Endothelial cell of umbilical vein (primary cell): ENCODE data around the gene MYRIP. TPM values are rescaled to one million over a fixed set of nuclear protein-coding genes. Genes with fewer than 3 reads are reported as not detected.

ENCODE experiments used
- BruUV-seq: library from RNA; stranded (reverse); fragments of 400-500 nt; replicated peaks from 2 replicates; lab custom pipeline; 2021; lab: Mats Ljungman, UMichigan
- CTCF ChIA-PET: fragments of 300-600, 350-600 bp; sonication (Branson Sonifier 250); formaldehyde crosslinking; loops from one replicate; lab custom pipeline; 2021; ENCODE audit warnings: antibody characterized with exemption, inconsistent platforms; lab: Charles Lee
- POLR2A ChIA-PET: fragments of 300-600, 350-600 bp; sonication (Branson Sonifier 250); formaldehyde crosslinking; loops from one replicate; lab custom pipeline; 2021; ENCODE audit warnings: antibody characterized with exemption, inconsistent platforms; lab: Charles Lee
- DNase-seq: peaks from one replicate; pipeline ENCODE4 v3.0.0-alpha.2; 2011; ENCODE audit warnings: low read depth, low spot score
- FAIRE-seq: peaks from 2 replicates; lab custom pipeline; 2011; peaks lifted over from hg19 to GRCh38; lab: Jason Lieb, UNC
- H2AFZ ChIP-seq: 2 replicates; pipeline ENCODE4 v1.6.0; 2012; ENCODE audit warnings: low read depth, low read length, control low read depth, inconsistent platforms
- H3K27ac ChIP-seq: 2 replicates; pipeline ENCODE4 v1.5.1; 2011; ENCODE audit warnings: low read depth, mild to moderate bottlenecking, control low read depth, low read length, moderate library complexity; ENCODE audit not compliant: insufficient read depth
- H3K27me3 ChIP-seq, 2 experiments: 2 replicates each; pipeline versions ENCODE4 v1.6.0 to v1.6.1; 2011; ENCODE audit warnings: low read length in 2 of 2, mixed read lengths in 1 of 2; ENCODE audit not compliant: control insufficient read depth in 2 of 2, insufficient read depth in 2 of 2
- H3K36me3 ChIP-seq, 2 experiments: 2 replicates in 1 of 2; 3 replicates in 1 of 2; pipeline ENCODE4 v1.5.1; 2011; ENCODE audit warnings: low read length in 2 of 2, mild to moderate bottlenecking in 1 of 2, moderate library complexity in 1 of 2; ENCODE audit not compliant: control insufficient read depth in 2 of 2, insufficient read depth in 2 of 2; ENCODE audit errors: extremely low read depth in 1 of 2
- H3K4me1 ChIP-seq: 3 replicates; pipeline ENCODE4 v1.5.1; 2011; ENCODE audit warnings: mild to moderate bottlenecking, low read length; ENCODE audit not compliant: control insufficient read depth, insufficient read depth; ENCODE audit errors: extremely low read depth
- H3K4me2 ChIP-seq: 2 replicates; pipeline ENCODE4 v1.6.1; 2011; ENCODE audit warnings: low read length, control low read depth, mixed read lengths; ENCODE audit not compliant: insufficient read depth
- H3K4me3 ChIP-seq, 3 experiments: fragments of 200-600 bp in 1 of 3; sonication (generic), shearing (Covaris generic) in 1 of 3; replicated peaks in 1 of 3; 2 replicates each; pipeline ENCODE4 v1.5.1; 2011 to 2016; ENCODE audit warnings: control low read depth in 3 of 3, low read length in 3 of 3, mild to moderate bottlenecking in 2 of 3, inconsistent platforms in 1 of 3, low read depth in 1 of 3, moderate library complexity in 1 of 3; ENCODE audit not compliant: insufficient read depth in 1 of 3
- H3K79me2 ChIP-seq: 2 replicates; pipeline ENCODE4 v1.6.0; 2012; ENCODE audit warnings: low read length, inconsistent platforms; ENCODE audit not compliant: control insufficient read depth, insufficient read depth
- H3K9ac ChIP-seq: replicated peaks from 2 replicates; pipeline ENCODE3; 2011; ENCODE audit warnings: low read length, control low read depth; ENCODE audit not compliant: insufficient read depth; ENCODE audit errors: extremely low read depth
- H3K9me1 ChIP-seq: replicated peaks from 3 replicates; pipeline ENCODE4 v1.6.0; 2011; ENCODE audit warnings: mild to moderate bottlenecking, low read length; ENCODE audit not compliant: control insufficient read depth, insufficient read depth; ENCODE audit errors: extremely low read depth
- H3K9me3 ChIP-seq: replicated peaks from 2 replicates; pipeline ENCODE4 v1.5.1; 2012; ENCODE audit warnings: low read length, inconsistent platforms; ENCODE audit not compliant: control insufficient read depth, insufficient read depth
- H4K20me1 ChIP-seq: replicated peaks from 2 replicates; pipeline ENCODE3; 2011; ENCODE audit warnings: mild to moderate bottlenecking, low read length; ENCODE audit not compliant: control insufficient read depth, insufficient read depth; ENCODE audit errors: extremely low read depth
- EZH2 ChIP-seq: IDR thresholded peaks from 2 replicates; pipeline ENCODE4 v1.6.1; 2012; ENCODE audit warnings: borderline replicate concordance, low read depth, mild to moderate bottlenecking, moderate library complexity, low read length, inconsistent platforms; ENCODE audit not compliant: severe bottlenecking
- FOS ChIP-seq: IDR thresholded peaks from 2 replicates; pipeline ENCODE4 v1.6.1; 2011; ENCODE audit warnings: mild to moderate bottlenecking, low read length, moderate library complexity, borderline replicate concordance; ENCODE audit not compliant: insufficient read depth
- GATA2 ChIP-seq: IDR thresholded peaks from 2 replicates; pipeline ENCODE4 v1.7.0; 2011; ENCODE audit warnings: low read depth, mild to moderate bottlenecking, moderate library complexity, mixed read lengths, low read length; ENCODE audit not compliant: insufficient read length, insufficient read depth
- JUN ChIP-seq: IDR thresholded peaks from 2 replicates; pipeline ENCODE4 v1.6.1; 2011; ENCODE audit warnings: borderline replicate concordance, low read depth; ENCODE audit not compliant: insufficient read length, insufficient read depth
- MYC ChIP-seq: IDR thresholded peaks from one replicate; pipeline ENCODE4 v1.6.1; 2011; ENCODE audit warnings: mild to moderate bottlenecking, low read depth, low read length
- POLR2A ChIP-seq: IDR thresholded peaks from 2 replicates; pipeline ENCODE4 v1.6.1; 2012; ENCODE audit warnings: low read depth, mild to moderate bottlenecking, control low read depth, low read length
- POLR2AphosphoS5 ChIP-seq: IDR thresholded peaks from 2 replicates; pipeline ENCODE4 v1.6.1; 2012; ENCODE audit warnings: low read depth, mild to moderate bottlenecking, control low read depth, low read length, moderate library complexity; ENCODE audit not compliant: insufficient read depth
- dilution Hi-C: fragments of 300-500 bp; cut with MboI; formaldehyde crosslinking; loops from one replicate; pipeline ENCODE4 v1.15.0; 2019; ENCODE audit warnings: low sequenced_read_pairs; ENCODE audit not compliant: extremely low pct_ligation_motif_present
- intact Hi-C: fragments of 100-400 bp; cut with micrococcal nuclease; formaldehyde crosslinking; loops from one replicate; pipeline ENCODE4 v1.10.0; 2022
- polyA plus RNA-seq, 4 experiments: library from polyadenylated mRNA; depleted of rRNA in 3 of 4; stranded (reverse) in 3 of 4; unstranded in 1 of 4; fragments of >200 nt; gene quantifications; 2 replicates each; pipeline versions ENCODE4 v1.2.1 to v1.2.3, GENCODE V29; 2011 to 2012; ENCODE audit warnings: missing spikeins in 1 of 4
- total RNA-seq: library from RNA; stranded (reverse); gene quantifications from 2 replicates; pipeline ENCODE4 v1.2.3, GENCODE V29; 2021
- TF ChIP-seq, protein P1 (sequence below), 2 donors: IDR thresholded peaks; 1 replicate in 1 of 2; 2 replicates in 1 of 2; pipeline ENCODE4 v1.5.1; 2011; ENCODE audit warnings: low read length in 2 of 2, mild to moderate bottlenecking in 2 of 2, moderate library complexity in 2 of 2, control low read depth in 1 of 2, inconsistent platforms in 1 of 2, low read depth in 1 of 2; ENCODE audit not compliant: insufficient read depth in 1 of 2; ENCODE audit errors: extremely low read depth in 1 of 2
- TF ChIP-seq, protein P2 (sequence below): IDR thresholded peaks from 2 replicates; pipeline ENCODE4 v1.6.1; 2011; ENCODE audit not compliant: insufficient read depth, insufficient read length

Gene MYRIP
- total and polyA plus RNA-seq, 2 donors (not counting 3 experiments of a cell fraction or from before 2014, with no cell fraction given): 6.7 to 11.9 TPM

DNA sequence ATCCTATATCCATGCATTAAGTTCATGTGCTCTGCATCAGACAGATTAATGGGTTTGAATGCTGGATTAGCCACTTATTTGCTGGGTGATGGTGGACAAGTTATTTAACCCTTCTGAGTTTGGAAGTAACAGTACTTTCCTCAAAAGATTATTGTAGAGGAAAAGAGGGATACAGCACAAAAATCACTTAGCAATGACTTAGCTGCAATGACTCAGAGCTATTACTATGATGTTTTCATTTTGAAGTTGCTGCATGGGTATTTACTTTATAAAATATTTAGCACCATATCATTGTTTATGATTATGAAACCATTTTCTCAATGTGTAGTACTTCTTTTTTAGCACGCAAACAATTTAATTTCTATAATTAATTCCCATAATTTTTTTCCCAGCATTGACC lies 248.4 kb downstream of the MYRIP start:
- no peak overlapping the region for H3K4me3 ChIP-seq
- no peak overlapping the region for H3K4me2 ChIP-seq
- dilution Hi-C loops (no loop called here), intact Hi-C loops (no loop called here)
- no TSS peak for BruUV-seq
- H3K9ac ChIP-seq: no peak overlapping the region
- no peaks in the 10 kb centered on the region for H3K9me1 ChIP-seq
- H3K4me1 ChIP-seq: no peaks in the 10 kb centered on the region
- TF ChIP-seq, protein P1, sequence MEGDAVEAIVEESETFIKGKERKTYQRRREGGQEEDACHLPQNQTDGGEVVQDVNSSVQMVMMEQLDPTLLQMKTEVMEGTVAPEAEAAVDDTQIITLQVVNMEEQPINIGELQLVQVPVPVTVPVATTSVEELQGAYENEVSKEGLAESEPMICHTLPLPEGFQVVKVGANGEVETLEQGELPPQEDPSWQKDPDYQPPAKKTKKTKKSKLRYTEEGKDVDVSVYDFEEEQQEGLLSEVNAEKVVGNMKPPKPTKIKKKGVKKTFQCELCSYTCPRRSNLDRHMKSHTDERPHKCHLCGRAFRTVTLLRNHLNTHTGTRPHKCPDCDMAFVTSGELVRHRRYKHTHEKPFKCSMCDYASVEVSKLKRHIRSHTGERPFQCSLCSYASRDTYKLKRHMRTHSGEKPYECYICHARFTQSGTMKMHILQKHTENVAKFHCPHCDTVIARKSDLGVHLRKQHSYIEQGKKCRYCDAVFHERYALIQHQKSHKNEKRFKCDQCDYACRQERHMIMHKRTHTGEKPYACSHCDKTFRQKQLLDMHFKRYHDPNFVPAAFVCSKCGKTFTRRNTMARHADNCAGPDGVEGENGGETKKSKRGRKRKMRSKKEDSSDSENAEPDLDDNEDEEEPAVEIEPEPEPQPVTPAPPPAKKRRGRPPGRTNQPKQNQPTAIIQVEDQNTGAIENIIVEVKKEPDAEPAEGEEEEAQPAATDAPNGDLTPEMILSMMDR (IDR thresholded peaks at IDR 0.05; ENCODE audit: extremely low read depth in 1 of 2, insufficient read depth in 1 of 2, low read depth in 1 of 2, low read length in 2 of 2): no peak
- no peak for TF ChIP-seq GATA2
- ChIA-PET CTCF (interaction anchor here (0.8 kb wide), 1 partner anchor 15 kb away, joined by 3 read pairs; no protein-coding TSS in a partner anchor), POLR2A (no interaction called here)
- FAIRE-seq: no peak
- no peak overlapping the region for H3K27ac ChIP-seq
- H3K27me3 ChIP-seq: no peaks in the 10 kb centered on the region
- H2AFZ ChIP-seq: no peak overlapping the region
- H4K20me1 ChIP-seq: no peaks in the 10 kb centered on the region
- H3K9me3 ChIP-seq: no peaks in the 10 kb centered on the region
- H3K79me2 ChIP-seq: no peaks in the 10 kb centered on the region
- no peak for DNase-seq
- no peaks in the 10 kb centered on the region for H3K36me3 ChIP-seq

DNA sequence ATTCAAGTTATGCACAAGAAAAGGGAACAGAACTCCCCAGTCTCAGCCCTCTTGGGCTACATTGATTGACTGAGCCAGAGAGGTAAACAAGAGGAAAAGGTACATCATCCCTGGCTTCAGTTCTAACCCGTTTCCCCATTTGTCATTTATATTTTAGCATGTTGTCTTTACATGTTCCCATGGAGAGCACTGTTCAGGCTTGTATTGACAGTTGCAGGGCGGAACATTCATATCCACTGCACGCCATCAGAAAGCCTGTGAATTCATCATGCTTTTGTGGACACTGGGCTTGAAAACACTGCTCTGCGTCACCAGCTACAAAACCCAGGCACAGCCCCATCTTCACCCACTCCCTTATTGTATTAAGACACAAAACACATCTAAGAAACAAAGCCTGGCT lies 259.2 kb downstream of the MYRIP start:
- BruUV-seq: no TSS peak

More for the DNA sequence above, 259.2 kb downstream of the MYRIP start:
- H3K4me3 ChIP-seq: no peak overlapping the region
- H3K9me3 ChIP-seq: no peaks in the 10 kb centered on the region
- H3K9me1 ChIP-seq: peaks cover under 1% of the 10 kb centered on the region
- TF ChIP-seq, protein P2, sequence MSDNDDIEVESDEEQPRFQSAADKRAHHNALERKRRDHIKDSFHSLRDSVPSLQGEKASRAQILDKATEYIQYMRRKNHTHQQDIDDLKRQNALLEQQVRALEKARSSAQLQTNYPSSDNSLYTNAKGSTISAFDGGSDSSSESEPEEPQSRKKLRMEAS: no peak
- TF ChIP-seq POLR2A: no peak
- TF ChIP-seq JUN: no peak
- TF ChIP-seq, protein P1 (IDR thresholded peaks at IDR 0.05; ENCODE audit: extremely low read depth in 1 of 2, insufficient read depth in 1 of 2, low read depth in 1 of 2, low read length in 2 of 2): no peak
- TF ChIP-seq FOS: no peak
- TF ChIP-seq POLR2AphosphoS5: no peak
- TF ChIP-seq MYC: no peak
- TF ChIP-seq GATA2: no peak
- TF ChIP-seq EZH2: no peak
- no peaks in the 10 kb centered on the region for H3K79me2 ChIP-seq
- H3K4me1 ChIP-seq: no peaks in the 10 kb centered on the region
- H3K9ac ChIP-seq: no peak overlapping the region
- H2AFZ ChIP-seq: no peak overlapping the region
- H3K27ac ChIP-seq: no peak overlapping the region
- no peaks in the 10 kb centered on the region for H3K36me3 ChIP-seq
- ChIA-PET CTCF (interaction anchor here (1.3 kb wide), 1 partner anchor 20 kb away, joined by 3 read pairs; no protein-coding TSS in a partner anchor), POLR2A (interaction anchor here (0.7 kb wide), 1 partner anchor 151 kb away, joined by 4 read pairs; no protein-coding TSS in a partner anchor)
- no peaks in the 10 kb centered on the region for H4K20me1 ChIP-seq
- DNase-seq: no peak
- intact Hi-C loops: no loop called here
- dilution Hi-C loops: no loop called here
- no peak overlapping the region for H3K4me2 ChIP-seq
- FAIRE-seq: no peak
- H3K27me3 ChIP-seq: no peaks in the 10 kb centered on the region
